ENCODE results near the gene ENTPD8.
A peak's percentile ranks its signal among the peaks of the same experiment; 100 is the strongest.
"Not testable (repeated sequence)": the region's sequence is repeated elsewhere in the genome, so short reads cannot be mapped to it uniquely, and the experiment has no call there.

Gene ENTPD8

GRCh38 chr9:137429546-137429890, 11.6 kb downstream of the ENTPD8 start:
- DNase-seq: no peak

- no peak for DNase-seq
Observed at GRCh38 chr9:137428841-137429545, 12.2 kb downstream of the ENTPD8 start.

- no peak for DNase-seq
Observed at GRCh38 chr9:137428311-137428630, 12.9 kb downstream of the ENTPD8 start.

- DNase-seq: no peak
Observed at GRCh38 chr9:137427454-137428310, 13.5 kb downstream of the ENTPD8 start.

GRCh38 chr9:137426018-137426681, 15.0 kb downstream of the ENTPD8 start:
- DNase-seq: no peak

- no peak for DNase-seq
Observed at GRCh38 chr9:137423514-137424291, 17.5 kb downstream of the ENTPD8 start.

- DNase-seq: peak; percentile 97
Observed at GRCh38 chr9:137422604-137423513, 18.3 kb downstream of the ENTPD8 start, which contains the start of the genes EXD3 and NOXA1. Gene EXD3, minus strand, starts transcription at chr9:137423162. Its CDS starts 27,805 bp downstream, at chr9:137395357. Gene NOXA1, plus strand, starts transcription at chr9:137423393. Its CDS starts 137 bp downstream, at chr9:137423530.

- DNase-seq: no peak
Observed at GRCh38 chr9:137421838-137422603, 19.1 kb downstream of the ENTPD8 start.

- no peak for DNase-seq
Observed at GRCh38 chr9:137417161-137418021, 23.8 kb downstream of the ENTPD8 start.

- DNase-seq: no peak
Observed at GRCh38 chr9:137416563-137417151, 24.5 kb downstream of the ENTPD8 start.

- DNase-seq: no peak
Observed at GRCh38 chr9:137416006-137416562, 25.1 kb downstream of the ENTPD8 start.

- no peak for DNase-seq
Observed at GRCh38 chr9:137415451-137415850, 25.7 kb downstream of the ENTPD8 start.

GRCh38 chr9:137412431-137412830, 28.7 kb downstream of the ENTPD8 start:
- no peak for DNase-seq

GRCh38 chr9:137411645-137412380, 29.3 kb downstream of the ENTPD8 start:
- peak; percentile 90 for DNase-seq

GRCh38 chr9:137411260-137411644, 29.9 kb downstream of the ENTPD8 start:
- DNase-seq: no peak

- DNase-seq: no peak
Observed at GRCh38 chr9:137410891-137411249, 30.3 kb downstream of the ENTPD8 start.

- not testable (repeated sequence) for DNase-seq
Observed at GRCh38 chr9:137410236-137410890, 30.8 kb downstream of the ENTPD8 start.

- no peak for DNase-seq
Observed at GRCh38 chr9:137409515-137409914, 31.6 kb downstream of the ENTPD8 start.
